Omental fat pad (tissue), 4 donors: ENCODE data around the gene FGD4. TPM values are rescaled to one million over a fixed set of nuclear protein-coding genes. Genes with fewer than 3 reads are reported as not detected.

Source experiments
- ATAC-seq: fragments of 150-250 bp; one replicate; pipeline ENCODE4 v1.9.1; 2016; ENCODE audit warnings: mild to moderate bottlenecking, moderate library complexity; ENCODE audit not compliant: low FRiP score
- DNase-seq: peaks from one replicate; pipeline ENCODE4 v3.0.0-alpha.2; 2019; ENCODE audit warnings: low spot score
- CTCF ChIP-seq, 3 donors: fragments of 450-650 bp; IDR thresholded peaks; one replicate each; pipeline ENCODE4 v1.5.1; 2016 to 2017; ENCODE audit warnings: antibody characterized with exemption in 3 of 3, mild to moderate bottlenecking in 3 of 3, moderate library complexity in 2 of 3
- total RNA-seq, 4 donors: library from RNA; depleted of rRNA; stranded (reverse); fragments of >200 nt; gene quantifications; one replicate each; pipeline ENCODE4 v1.1.0, GENCODE V29; 2016

The FGD4 gene
- total RNA-seq, 4 donors from 2014 or later, result 43.1 to 111 (median 51.5) TPM

- ATAC-seq (no peak), DNase-seq (no peak)
- TF ChIP-seq CTCF (IDR thresholded peaks at IDR 0.05), result no peak
These were observed 251.2 kb downstream of the FGD4 start for GRCh38 chr12:32650508-32650907.

GRCh38 chr12:32651151-32651955 is 252.0 kb downstream of the FGD4 start:
- DNase-seq (no peak), ATAC-seq (no peak)
- TF ChIP-seq CTCF (IDR thresholded peaks at IDR 0.05), result no peak

- ATAC-seq (no peak), DNase-seq (no peak)
- TF ChIP-seq CTCF (IDR thresholded peaks at IDR 0.05), result no peak
These were observed 252.5 kb downstream of the FGD4 start for GRCh38 chr12:32651956-32652210.

GRCh38 chr12:32659908-32660440 is 260.6 kb downstream of the FGD4 start:
- no peak for DNase-seq
- TF ChIP-seq CTCF (IDR thresholded peaks at IDR 0.05), result no peak
- no peak for ATAC-seq

- ATAC-seq (no peak), DNase-seq (no peak)
- no peak for TF ChIP-seq CTCF (IDR thresholded peaks at IDR 0.05)
These were observed 262.3 kb downstream of the FGD4 start for GRCh38 chr12:32661706-32662105.

GRCh38 chr12:32662665-32663064 is 263.3 kb downstream of the FGD4 start:
- ATAC-seq, result no peak
- TF ChIP-seq CTCF (IDR thresholded peaks at IDR 0.05), result no peak
- no peak for DNase-seq

- ATAC-seq (no peak), DNase-seq (no peak)
- no peak for TF ChIP-seq CTCF (IDR thresholded peaks at IDR 0.05)
These were observed 266.7 kb downstream of the FGD4 start for GRCh38 chr12:32666018-32666417.
